HG03135 (cell line): Measurements from ENCODE around the gene CYP17A1.
"Not testable (repeated sequence)": the region's sequence is repeated elsewhere in the genome, so short reads cannot be mapped to it uniquely, and the experiment has no call there.

Experiments
- ATAC-seq: cut with Tn5 transposase; IDR thresholded peaks from one replicate; pipeline ENCODE4 v1.9.1; 2021; ENCODE audit warnings: mild to moderate bottlenecking, moderate library complexity; ENCODE audit not compliant: unreplicated experiment

The CYP17A1 gene

GRCh38 chr10:102838276-102838927, 1.2 kb upstream of the CYP17A1 start:
- not testable (repeated sequence) for ATAC-seq

- ATAC-seq = no peak
Measured at GRCh38 chr10:102835007-102835482, 2.2 kb downstream of the CYP17A1 start.

GRCh38 chr10:102834143-102834542, 3.1 kb downstream of the CYP17A1 start:
- ATAC-seq = no peak

- no peak for ATAC-seq
Measured at GRCh38 chr10:102832987-102833386, 4.2 kb downstream of the CYP17A1 start.

GRCh38 chr10:102832248-102832647, 5.0 kb downstream of the CYP17A1 start:
- no peak for ATAC-seq

GRCh38 chr10:102831322-102832071, 5.7 kb downstream of the CYP17A1 start:
- no peak for ATAC-seq

- ATAC-seq = no peak
Measured at GRCh38 chr10:102827597-102827975, 9.6 kb downstream of the CYP17A1 start.

- no peak for ATAC-seq
Measured at GRCh38 chr10:102826148-102826796, 10.9 kb downstream of the CYP17A1 start.

- no peak for ATAC-seq
Measured at GRCh38 chr10:102824664-102825063, 12.5 kb downstream of the CYP17A1 start.

- no peak for ATAC-seq
Measured at GRCh38 chr10:102822222-102822621, 15.0 kb downstream of the CYP17A1 start.

- ATAC-seq = not testable (repeated sequence)
Measured at GRCh38 chr10:102820008-102820407, 17.2 kb downstream of the CYP17A1 start.

GRCh38 chr10:102819054-102819453, 18.2 kb downstream of the CYP17A1 start:
- ATAC-seq = no peak

- ATAC-seq = no peak
Measured at GRCh38 chr10:102817175-102817574, 20.0 kb downstream of the CYP17A1 start.

- ATAC-seq = no peak
Measured at GRCh38 chr10:102815790-102816549, 21.2 kb downstream of the CYP17A1 start.

- ATAC-seq = no peak
Measured at GRCh38 chr10:102814873-102815661, 22.1 kb downstream of the CYP17A1 start.

GRCh38 chr10:102814453-102814871, 22.8 kb downstream of the CYP17A1 start:
- no peak for ATAC-seq

- ATAC-seq = no peak
Measured at GRCh38 chr10:102813734-102814452, 23.3 kb downstream of the CYP17A1 start.

GRCh38 chr10:102813017-102813541, 24.1 kb downstream of the CYP17A1 start:
- no peak for ATAC-seq

- ATAC-seq = no peak
Measured at GRCh38 chr10:102812231-102812876, 24.9 kb downstream of the CYP17A1 start.
